ENCODE data around the gene KCNK13.
"Not testable (repeated sequence)": the region's sequence is repeated elsewhere in the genome, so short reads cannot be mapped to it uniquely, and the experiment has no call there.

The KCNK13 gene

DNA sequence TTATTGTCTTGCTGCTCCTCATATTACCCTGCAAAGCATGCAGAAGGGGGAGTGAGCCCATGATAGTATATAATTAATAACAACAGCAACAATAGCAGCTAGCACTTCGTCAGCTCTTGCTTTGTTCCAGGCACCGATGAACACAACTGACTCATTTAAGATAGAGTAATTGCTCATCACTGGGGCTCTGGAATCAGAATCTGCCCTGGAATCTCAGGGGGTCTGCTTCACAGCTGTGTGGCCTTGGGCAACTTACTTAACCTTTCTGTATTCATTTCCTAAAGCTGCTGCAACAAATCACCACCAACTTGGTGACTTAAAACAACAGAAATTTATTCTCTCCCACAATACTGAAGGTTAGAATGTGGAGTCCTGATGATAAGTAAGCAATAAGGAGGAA is 139.6 kb downstream of the KCNK13 start:
- DNase-seq = no peak

DNA sequence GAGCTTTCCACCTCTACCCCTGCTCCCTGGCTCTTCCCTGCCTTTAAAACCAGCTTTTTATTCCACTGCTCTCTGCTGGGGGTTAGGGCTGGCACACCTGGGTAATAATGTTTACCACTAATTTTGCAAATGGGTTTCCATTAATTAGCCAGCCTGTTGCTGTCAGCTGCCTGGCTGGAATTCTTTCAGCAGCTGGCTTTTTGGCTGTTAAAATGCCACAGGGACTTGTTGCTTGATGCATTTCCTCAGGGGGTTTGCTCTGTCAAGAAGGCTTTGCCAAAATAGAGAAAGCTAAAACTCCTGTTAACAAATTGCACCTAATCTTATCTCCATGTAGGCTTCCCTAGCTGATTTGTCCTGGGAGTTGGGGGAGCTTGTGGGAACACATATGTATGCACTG is 142.7 kb downstream of the KCNK13 start:
- DNase-seq = no peak

DNA sequence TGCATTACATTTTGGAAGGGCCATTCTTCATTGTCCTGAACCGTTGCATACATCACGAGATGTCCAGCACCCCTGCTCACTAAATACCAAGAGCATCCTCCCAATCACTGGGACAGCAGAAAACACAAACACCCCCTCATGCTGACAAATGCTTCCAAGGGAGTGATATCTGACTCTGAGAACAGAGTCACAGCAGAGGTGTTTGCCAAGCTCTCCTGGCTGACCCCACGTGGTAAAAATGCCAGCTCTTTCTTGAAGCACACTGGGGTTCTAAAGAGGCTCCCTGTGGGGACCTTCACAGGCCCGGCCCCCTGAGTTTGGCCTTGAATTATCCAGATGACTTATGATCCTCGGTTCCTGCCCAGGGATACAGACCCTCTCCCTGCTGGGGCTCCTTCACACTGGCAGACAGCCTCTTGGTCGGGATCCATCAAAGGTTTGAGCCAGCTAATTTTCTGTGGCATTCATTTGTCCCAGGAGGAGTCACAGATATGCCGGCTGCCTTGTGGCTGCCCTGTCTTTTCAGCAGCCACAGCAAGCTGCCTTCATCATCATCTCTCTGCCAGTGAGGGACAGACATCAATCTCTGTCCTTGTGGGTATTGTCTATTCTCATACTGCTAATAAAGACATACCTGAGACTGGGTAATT is 151.4 kb downstream of the KCNK13 start:
- no peak for DNase-seq

DNA sequence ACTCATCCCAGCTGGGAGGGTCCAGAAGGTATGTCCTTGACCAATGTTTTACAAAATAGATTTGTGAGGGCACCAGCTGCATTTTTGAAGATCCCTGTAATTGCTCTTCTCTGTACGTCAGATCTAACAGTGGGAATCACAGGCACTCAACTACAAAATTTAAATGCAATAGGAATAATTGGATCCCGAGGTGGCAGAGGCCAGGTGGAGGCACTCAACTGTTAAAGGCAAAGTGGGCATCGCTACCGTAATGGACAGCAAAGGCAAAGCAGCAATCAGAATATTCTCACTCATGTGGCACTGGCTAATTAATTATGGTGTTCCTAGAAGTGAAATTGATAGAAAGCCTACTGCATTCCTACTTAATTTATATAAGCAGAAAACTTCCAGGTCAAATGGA is 166.7 kb downstream of the KCNK13 start:
- DNase-seq = no peak

DNA sequence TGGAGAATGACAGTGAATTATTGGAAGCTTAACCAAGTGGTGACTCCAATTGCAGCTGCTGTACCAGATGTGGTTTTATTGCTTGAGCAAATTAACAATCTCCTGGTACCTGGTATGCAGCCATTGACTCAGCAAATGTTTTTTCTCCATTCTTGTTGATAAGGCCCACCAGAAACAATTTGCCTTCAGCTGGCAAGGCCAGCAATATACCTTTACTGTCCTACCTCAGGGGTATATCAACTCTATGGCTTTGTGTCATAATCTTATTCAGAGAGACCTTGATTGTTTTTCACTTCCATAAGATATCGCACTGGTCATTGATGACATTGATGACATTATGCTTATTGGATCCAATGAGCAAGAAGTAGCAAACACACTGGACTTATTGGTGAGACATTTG is 168.1 kb downstream of the KCNK13 start:
- not testable (repeated sequence) for DNase-seq

Measured in CD4-positive, alpha-beta T cell treated with Interleukin-15 for 1 hour (primary cell).